ENCODE measurements around the gene SBF2. TPM values are rescaled to one million over a fixed set of nuclear protein-coding genes. Genes with fewer than 3 reads are reported as not detected.
"Not testable (repeated sequence)": the region's sequence is repeated elsewhere in the genome, so short reads cannot be mapped to it uniquely, and the experiment has no call there.

SBF2 gene
- total and polyA plus RNA-seq, 3 donors from 2014 or later: 27.8 to 52.8 (median 48.7) TPM

- no peak for DNase-seq
- H3K36me3 ChIP-seq (ENCODE audit: low read depth, missing control alignments): no peaks in the 10 kb centered on the region
- H3K9me3 ChIP-seq: no peaks in the 10 kb centered on the region
- no peak overlapping the region for H3K4me3 ChIP-seq
- no peak overlapping the region for H3K27ac ChIP-seq
- TF ChIP-seq POLR2A (IDR thresholded peaks at IDR 0.05): no peak
- TF ChIP-seq CTCF (IDR thresholded peaks at IDR 0.05): no peak
- H3K27me3 ChIP-seq: no peaks in the 10 kb centered on the region
- H3K4me1 ChIP-seq: no peaks in the 10 kb centered on the region
- intact Hi-C loops (cut with DNase I; ENCODE audit: low total_unique reads): no loop called here
- 63% methylated on average over 5 of the region's 5 CpGs for WGBS, 2 donors
Measured at GRCh38 chr11:10268746-10269488, 25.1 kb downstream of the SBF2 start.

- H3K27ac ChIP-seq: no peak overlapping the region
- 78 to 83% methylated on average over 3 of the region's 3 CpGs for WGBS, 2 donors
- intact Hi-C loops (cut with DNase I; ENCODE audit: low total_unique reads): no loop called here
- no peaks in the 10 kb centered on the region for H3K9me3 ChIP-seq
- no peaks in the 10 kb centered on the region for H3K36me3 ChIP-seq (ENCODE audit: low read depth, missing control alignments)
- H3K4me3 ChIP-seq: no peak overlapping the region
- no peaks in the 10 kb centered on the region for H3K4me1 ChIP-seq
- no peaks in the 10 kb centered on the region for H3K27me3 ChIP-seq
- DNase-seq: no peak
- TF ChIP-seq CTCF (IDR thresholded peaks at IDR 0.05) (no peak), POLR2A (IDR thresholded peaks at IDR 0.05) (no peak)
Measured at GRCh38 chr11:10267821-10268220, 26.2 kb downstream of the SBF2 start.

GRCh38 chr11:10265936-10266335 is 28.1 kb downstream of the SBF2 start:
- Histone ChIP-seq H3K9me3 (no peaks in the 10 kb centered on the region), H3K36me3 (ENCODE audit: low read depth, missing control alignments) (no peaks in the 10 kb centered on the region), H3K27me3 (no peaks in the 10 kb centered on the region), H3K4me3 (no peak overlapping the region), H3K4me1 (no peaks in the 10 kb centered on the region), H3K27ac (no peak overlapping the region)
- intact Hi-C loops (cut with DNase I; ENCODE audit: low total_unique reads): no loop called here
- TF ChIP-seq POLR2A (IDR thresholded peaks at IDR 0.05) (no peak), CTCF (IDR thresholded peaks at IDR 0.05) (no peak)
- DNase-seq: no peak
- WGBS, 2 donors: 95% methylated on average over 3 of the region's 3 CpGs

- H3K4me3 ChIP-seq; intact Hi-C loops (cut with DNase I; ENCODE audit: low total_unique reads); H3K9me3 ChIP-seq; H3K27me3 ChIP-seq; DNase-seq; H3K27ac ChIP-seq; H3K4me1 ChIP-seq; H3K36me3 ChIP-seq (ENCODE audit: low read depth, missing control alignments): not testable (repeated sequence)
- WGBS, 2 donors: 95 to 100% methylated on average over 3 of the region's 3 CpGs
Measured at GRCh38 chr11:10264716-10265115, 29.3 kb downstream of the SBF2 start.

- Histone ChIP-seq H3K9me3 (no peaks in the 10 kb centered on the region), H3K27ac (no peak overlapping the region), H3K36me3 (ENCODE audit: low read depth, missing control alignments) (no peaks in the 10 kb centered on the region), H3K27me3 (no peaks in the 10 kb centered on the region), H3K4me1 (no peaks in the 10 kb centered on the region), H3K4me3 (no peak overlapping the region)
- intact Hi-C loops (cut with DNase I; ENCODE audit: low total_unique reads): no loop called here
- no peak for DNase-seq
- TF ChIP-seq CTCF (IDR thresholded peaks at IDR 0.05): no peak
- no peak for TF ChIP-seq POLR2A (IDR thresholded peaks at IDR 0.05)
Measured at GRCh38 chr11:10263929-10264328, 30.1 kb downstream of the SBF2 start.
